Measurements from ENCODE around the gene EBF3. TPM values are rescaled to one million over a fixed set of nuclear protein-coding genes. Genes with fewer than 3 reads are reported as not detected.
A peak's percentile ranks its signal among the peaks of the same experiment; 100 is the strongest.

EBF3 gene
- total RNA-seq, 3 donors from 2014 or later = not detected

DNA sequence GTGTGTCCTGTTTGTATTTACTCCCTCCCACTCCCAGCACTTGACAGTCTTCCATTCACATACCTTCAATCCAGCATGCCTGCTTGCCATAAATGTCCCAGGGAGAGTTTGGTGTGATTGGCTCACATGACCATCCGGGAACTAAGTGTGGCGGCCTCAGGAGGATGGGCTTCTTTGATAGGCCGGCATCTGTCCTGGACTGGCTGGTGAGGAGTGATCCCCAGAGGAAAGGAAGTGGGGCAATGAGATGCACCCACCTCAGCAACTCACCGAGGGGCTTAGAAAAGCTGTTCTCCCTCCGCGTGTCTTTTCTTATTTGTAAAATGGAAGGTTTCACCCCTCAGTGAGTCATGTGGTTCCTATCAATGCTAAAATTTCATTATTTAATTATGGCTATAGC is 14.9 kb upstream of the EBF3 start:
- H3K36me3 Mint-ChIP-seq (ENCODE audit: insufficient read depth) = no peaks in the 10 kb centered on the region
- DNase-seq (no peak), ATAC-seq (no peak)
- H3K27me3 Mint-ChIP-seq (ENCODE audit: low read depth) = peaks cover 73% of the 10 kb centered on the region
- no peak overlapping the region for H3K4me3 Mint-ChIP-seq
- H3K4me1 Mint-ChIP-seq (ENCODE audit: low read depth) = no peaks in the 10 kb centered on the region
- peaks cover 17% of the 10 kb centered on the region for H3K9me3 Mint-ChIP-seq

DNA sequence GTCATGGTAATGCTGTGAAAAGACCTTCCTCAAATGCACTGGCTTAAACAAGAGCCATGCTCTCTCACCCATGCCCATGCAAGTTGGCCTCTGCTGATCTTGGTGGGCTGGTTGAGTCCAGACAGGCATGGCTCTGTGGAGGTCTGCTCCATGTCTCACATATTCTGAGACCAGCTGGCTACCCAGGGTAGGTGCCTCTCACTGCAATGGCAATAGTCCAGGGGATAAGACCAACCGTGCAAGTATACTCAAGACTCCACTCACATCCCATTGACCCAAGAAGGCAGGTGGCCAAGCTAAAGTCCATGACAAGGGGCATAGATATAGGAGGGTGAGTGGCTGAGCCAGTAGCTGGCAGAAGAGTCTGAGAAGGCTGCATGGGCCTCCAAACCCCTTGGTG is 14.2 kb upstream of the EBF3 start:
- H3K9me3 Mint-ChIP-seq = peaks cover 17% of the 10 kb centered on the region
- ATAC-seq (no peak), DNase-seq (no peak)
- peaks cover 71% of the 10 kb centered on the region for H3K27me3 Mint-ChIP-seq (ENCODE audit: low read depth)
- H3K4me3 Mint-ChIP-seq = no peak overlapping the region
- H3K4me1 Mint-ChIP-seq (ENCODE audit: low read depth) = no peaks in the 10 kb centered on the region
- no peaks in the 10 kb centered on the region for H3K36me3 Mint-ChIP-seq (ENCODE audit: insufficient read depth)

DNA sequence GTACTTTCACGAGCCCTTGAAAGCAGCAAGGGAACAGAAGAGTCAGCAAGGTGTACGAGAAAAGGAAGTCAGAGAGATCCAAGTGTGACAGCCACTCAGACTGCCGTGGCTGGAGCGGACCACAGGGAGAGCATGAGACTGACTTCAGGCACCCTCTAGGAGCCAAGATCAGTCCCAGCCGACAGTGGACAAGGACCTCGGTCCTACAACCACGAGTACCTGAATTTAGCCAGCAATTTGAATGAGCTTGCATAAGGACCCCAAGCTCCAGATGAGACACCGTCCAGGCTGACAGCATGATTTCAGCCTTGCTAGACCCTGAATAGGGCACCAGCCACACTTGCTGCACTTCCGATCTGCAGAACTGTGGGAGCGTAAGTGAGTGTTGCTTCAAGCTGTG is 13.7 kb upstream of the EBF3 start:
- peaks cover 67% of the 10 kb centered on the region for H3K27me3 Mint-ChIP-seq (ENCODE audit: low read depth)
- no peak for ATAC-seq
- peaks cover 12% of the 10 kb centered on the region for H3K9me3 Mint-ChIP-seq
- no peak for DNase-seq
- no peak overlapping the region for H3K4me3 Mint-ChIP-seq
- no peaks in the 10 kb centered on the region for H3K36me3 Mint-ChIP-seq (ENCODE audit: insufficient read depth)
- H3K4me1 Mint-ChIP-seq (ENCODE audit: low read depth) = no peaks in the 10 kb centered on the region

DNA sequence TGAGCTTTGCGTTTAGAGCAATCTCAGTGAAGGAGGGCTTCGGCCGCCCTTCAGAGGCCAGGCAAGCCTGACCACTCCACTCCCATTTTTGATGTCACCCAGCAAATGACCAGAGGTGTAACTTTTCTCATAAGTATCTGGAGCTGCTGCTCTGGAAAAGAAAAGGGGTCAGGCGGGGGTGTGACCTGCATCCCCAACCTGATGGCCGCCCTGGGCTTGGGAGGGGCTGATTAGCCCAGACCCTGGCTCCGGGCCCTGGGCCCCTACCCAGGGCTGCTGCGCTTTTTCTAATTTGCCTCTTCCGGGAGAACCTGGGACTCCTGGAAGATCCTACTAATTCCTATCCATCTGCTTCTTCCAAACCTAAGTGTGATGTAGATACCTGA is 9.6 kb upstream of the EBF3 start:
- Mint-ChIP-seq H3K4me1 (ENCODE audit: low read depth) (peaks cover 9% of the 10 kb centered on the region), H3K36me3 (ENCODE audit: insufficient read depth) (no peaks in the 10 kb centered on the region), H3K27me3 (ENCODE audit: low read depth) (peaks cover 75% of the 10 kb centered on the region), H3K9me3 (no peaks in the 10 kb centered on the region), H3K4me3 (no peak overlapping the region)
- DNase-seq = no peak
- ATAC-seq = no peak

DNA sequence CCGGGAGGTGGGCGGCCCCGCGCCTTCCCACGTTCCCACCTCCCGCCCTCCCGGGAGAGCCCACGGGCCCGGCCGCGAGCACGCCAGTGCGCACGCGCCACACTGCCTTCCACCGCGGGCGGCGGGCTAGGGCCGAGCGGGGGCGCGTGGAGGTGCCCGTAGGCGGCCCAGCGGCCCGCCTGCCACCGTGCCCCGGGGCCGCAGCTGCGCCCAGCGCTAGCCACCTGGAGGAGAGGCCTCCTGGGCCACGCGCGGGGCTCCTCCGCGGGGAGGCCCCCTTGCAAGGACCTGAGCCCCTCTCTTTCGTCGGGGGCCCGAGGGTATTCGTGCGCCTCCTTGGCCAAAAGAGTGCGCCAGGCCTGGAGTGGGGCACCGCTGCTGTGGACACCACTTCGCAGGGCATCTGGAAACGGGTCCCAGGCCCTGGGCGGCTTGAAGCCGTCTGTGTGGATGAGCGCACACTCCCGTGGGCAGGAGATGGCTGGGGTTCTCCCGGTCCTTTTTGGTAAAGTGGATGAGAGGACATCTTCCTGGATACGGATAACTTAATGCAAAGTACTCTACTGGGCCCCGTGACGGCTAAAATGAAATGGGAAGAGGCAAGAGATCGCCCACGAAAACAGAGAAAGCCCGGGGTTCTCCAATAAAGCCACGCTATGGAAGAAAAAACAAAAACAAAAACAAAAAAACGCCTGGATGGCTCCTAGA is 9.0 kb upstream of the EBF3 start:
- no peak overlapping the region for H3K4me3 Mint-ChIP-seq
- no peaks in the 10 kb centered on the region for H3K9me3 Mint-ChIP-seq
- no peak for ATAC-seq
- H3K4me1 Mint-ChIP-seq (ENCODE audit: low read depth) = peaks cover 9% of the 10 kb centered on the region
- no peak for DNase-seq
- no peaks in the 10 kb centered on the region for H3K36me3 Mint-ChIP-seq (ENCODE audit: insufficient read depth)
- peaks cover 73% of the 10 kb centered on the region for H3K27me3 Mint-ChIP-seq (ENCODE audit: low read depth)

DNA sequence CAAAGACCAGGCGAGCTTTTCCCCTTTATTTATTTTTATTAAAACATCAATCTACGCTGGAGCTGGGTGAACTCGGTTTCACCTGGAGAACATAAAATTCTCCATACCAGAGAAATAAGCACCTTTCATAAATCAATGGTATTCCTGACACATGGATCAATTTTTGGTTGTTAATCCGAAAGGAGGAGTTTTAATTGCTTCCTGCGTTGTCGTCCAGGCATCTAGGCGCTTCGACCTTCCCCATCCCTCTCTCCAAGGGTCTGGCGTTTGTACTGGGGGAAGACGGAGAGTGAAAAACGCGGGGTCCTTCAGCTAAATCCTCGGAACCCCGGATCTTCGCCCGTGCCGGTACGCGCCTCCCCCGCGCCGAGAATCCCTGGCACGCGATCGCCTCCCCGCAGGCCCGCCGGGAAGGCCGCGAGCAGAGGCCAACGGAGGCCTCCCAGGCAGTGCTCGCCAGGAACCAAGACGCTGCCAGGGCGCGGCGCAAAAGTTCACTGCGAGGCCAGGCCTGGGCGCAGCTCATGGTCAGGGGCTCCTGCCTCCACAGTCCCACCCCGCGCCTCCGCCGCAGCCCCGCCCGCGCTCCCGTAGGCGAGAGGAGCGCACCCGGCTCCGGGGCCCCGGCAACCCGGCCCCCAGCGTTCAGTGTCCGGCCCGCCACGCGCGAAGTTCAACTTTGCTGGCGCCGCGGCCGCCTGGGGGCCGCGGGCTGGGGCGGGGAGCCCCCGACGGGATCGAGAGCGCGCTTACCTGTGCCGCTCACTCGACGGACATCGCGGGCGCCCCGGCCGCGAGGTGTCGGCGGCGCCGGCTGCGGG is 8.3 kb upstream of the EBF3 start:
- H3K9me3 Mint-ChIP-seq = no peaks in the 10 kb centered on the region
- peaks cover 9% of the 10 kb centered on the region for H3K4me1 Mint-ChIP-seq (ENCODE audit: low read depth)
- ATAC-seq = no peak
- H3K27me3 Mint-ChIP-seq (ENCODE audit: low read depth) = peaks cover 73% of the 10 kb centered on the region
- no peaks in the 10 kb centered on the region for H3K36me3 Mint-ChIP-seq (ENCODE audit: insufficient read depth)
- peak overlapping the region; percentile 45 for H3K4me3 Mint-ChIP-seq
- no peak for DNase-seq

DNA sequence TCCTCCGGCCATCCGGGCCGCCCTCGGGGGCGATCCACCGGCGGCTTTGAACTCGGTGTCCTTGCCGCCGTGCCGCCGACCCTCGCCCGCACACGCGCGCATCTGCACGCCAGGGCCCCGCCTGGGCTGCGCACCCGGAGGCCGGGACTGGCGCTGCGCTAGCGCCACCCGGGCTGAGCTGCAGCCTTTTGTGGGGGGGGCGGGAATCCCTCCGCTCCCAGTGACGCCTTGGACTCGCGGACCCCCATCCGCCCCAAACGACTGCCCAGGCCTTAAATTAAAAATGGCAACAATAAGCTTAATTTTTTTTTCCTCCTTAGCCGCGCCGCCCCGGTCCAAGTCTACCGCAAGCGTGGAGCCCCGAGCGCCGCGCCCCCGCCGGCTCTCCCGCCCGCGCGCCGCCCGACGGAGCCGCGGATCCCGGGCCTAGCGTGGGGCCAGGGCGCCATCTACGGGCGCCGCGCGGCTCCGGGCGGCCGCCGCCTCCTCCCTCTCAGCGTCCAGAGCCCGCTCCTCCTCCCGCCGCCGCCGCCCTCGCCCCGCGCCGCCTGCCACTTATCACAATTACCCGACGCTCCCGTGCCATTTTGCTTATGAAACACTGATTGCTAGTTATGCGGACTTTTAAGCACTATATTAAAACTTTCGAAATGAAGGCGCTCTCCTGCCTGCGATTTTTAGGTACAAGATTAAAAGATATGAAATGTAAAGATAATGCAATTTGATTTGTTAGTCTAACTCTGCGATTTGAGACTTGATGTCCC is 7.5 kb upstream of the EBF3 start:
- Mint-ChIP-seq H3K4me1 (ENCODE audit: low read depth) (peaks cover 9% of the 10 kb centered on the region), H3K9me3 (no peaks in the 10 kb centered on the region), H3K27me3 (ENCODE audit: low read depth) (peaks cover 67% of the 10 kb centered on the region), H3K36me3 (ENCODE audit: insufficient read depth) (no peaks in the 10 kb centered on the region), H3K4me3 (peak overlapping the region; percentile 45)
- DNase-seq = no peak
- ATAC-seq = peak; percentile 74 to 79

DNA sequence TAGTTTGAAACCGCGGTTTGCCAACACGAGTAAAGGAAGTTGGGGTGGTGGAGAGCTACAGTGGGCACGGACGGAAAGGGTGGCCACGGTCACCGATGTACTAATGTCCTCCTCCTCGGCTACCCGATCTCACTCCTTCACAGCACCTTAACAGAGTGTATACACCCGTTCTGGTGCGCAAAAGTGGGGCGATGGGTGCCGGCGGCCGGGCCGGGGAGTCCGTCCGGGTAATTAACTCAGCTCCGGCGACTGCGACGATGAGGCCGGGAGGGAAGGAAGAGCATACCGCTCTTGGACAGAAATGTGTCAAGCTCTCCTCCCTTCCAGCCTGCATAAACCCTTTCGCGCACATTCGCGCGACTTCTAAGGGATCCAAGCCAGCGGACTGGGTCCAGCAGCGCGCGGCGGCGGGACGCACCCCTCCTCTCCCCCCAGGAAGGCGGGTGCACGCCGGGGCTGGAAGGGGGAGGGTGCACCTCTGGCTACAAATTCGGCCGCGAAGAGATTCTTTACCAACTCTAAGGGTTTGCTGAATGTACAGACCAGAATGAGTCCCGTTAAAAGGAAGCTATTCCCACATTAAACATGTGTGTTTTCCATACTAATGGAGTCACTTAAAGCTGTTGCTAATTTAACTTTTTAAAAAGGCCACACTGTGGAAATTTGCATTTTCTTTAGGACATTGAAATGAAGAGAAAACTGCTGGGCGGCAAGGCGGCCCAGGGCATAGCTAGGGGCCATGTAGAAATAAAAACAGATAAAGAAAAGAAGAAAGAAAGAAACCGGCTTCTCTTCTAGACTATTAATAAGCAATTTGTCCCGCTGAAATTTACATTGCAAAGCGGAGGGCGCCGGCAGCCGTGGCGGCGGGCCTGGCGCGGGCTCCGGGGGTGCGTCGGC is 6.6 kb upstream of the EBF3 start:
- H3K4me3 Mint-ChIP-seq = peak overlapping the region; percentile 16
- ATAC-seq = no peak
- no peaks in the 10 kb centered on the region for H3K9me3 Mint-ChIP-seq
- no peak for DNase-seq
- peaks cover 68% of the 10 kb centered on the region for H3K27me3 Mint-ChIP-seq (ENCODE audit: low read depth)
- peaks cover 9% of the 10 kb centered on the region for H3K4me1 Mint-ChIP-seq (ENCODE audit: low read depth)
- H3K36me3 Mint-ChIP-seq (ENCODE audit: insufficient read depth) = no peaks in the 10 kb centered on the region

DNA sequence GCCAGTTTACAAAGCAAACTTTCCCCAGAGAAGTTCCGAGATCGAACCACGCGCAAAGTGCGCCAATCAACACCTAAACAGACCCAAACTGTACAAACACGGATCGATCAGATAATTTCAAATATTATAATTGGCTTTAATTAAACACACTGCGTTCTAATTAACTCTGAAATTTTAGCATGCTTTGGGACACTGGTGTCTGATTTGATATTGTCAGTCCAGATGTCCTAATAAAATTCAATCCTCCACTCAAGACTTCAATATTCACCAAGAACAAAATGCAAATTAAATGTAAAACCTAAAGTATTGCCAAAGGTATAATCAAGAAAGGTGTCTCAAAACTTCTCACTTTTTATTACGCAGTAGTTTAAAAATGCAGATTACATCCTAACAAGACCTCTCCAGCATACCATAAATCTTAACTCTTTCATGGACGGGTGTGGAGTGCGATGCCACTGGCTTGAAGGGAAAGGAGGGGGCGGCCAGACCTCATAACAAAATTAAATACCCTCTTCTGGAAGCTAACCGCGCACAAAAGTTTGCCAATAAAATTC is 5.9 kb upstream of the EBF3 start:
- Mint-ChIP-seq H3K36me3 (ENCODE audit: insufficient read depth) (no peaks in the 10 kb centered on the region), H3K27me3 (ENCODE audit: low read depth) (peaks cover 67% of the 10 kb centered on the region), H3K4me3 (peak overlapping the region; percentile 16), H3K4me1 (ENCODE audit: low read depth) (peaks cover 9% of the 10 kb centered on the region), H3K9me3 (no peaks in the 10 kb centered on the region)
- ATAC-seq (no peak), DNase-seq (no peak)

DNA sequence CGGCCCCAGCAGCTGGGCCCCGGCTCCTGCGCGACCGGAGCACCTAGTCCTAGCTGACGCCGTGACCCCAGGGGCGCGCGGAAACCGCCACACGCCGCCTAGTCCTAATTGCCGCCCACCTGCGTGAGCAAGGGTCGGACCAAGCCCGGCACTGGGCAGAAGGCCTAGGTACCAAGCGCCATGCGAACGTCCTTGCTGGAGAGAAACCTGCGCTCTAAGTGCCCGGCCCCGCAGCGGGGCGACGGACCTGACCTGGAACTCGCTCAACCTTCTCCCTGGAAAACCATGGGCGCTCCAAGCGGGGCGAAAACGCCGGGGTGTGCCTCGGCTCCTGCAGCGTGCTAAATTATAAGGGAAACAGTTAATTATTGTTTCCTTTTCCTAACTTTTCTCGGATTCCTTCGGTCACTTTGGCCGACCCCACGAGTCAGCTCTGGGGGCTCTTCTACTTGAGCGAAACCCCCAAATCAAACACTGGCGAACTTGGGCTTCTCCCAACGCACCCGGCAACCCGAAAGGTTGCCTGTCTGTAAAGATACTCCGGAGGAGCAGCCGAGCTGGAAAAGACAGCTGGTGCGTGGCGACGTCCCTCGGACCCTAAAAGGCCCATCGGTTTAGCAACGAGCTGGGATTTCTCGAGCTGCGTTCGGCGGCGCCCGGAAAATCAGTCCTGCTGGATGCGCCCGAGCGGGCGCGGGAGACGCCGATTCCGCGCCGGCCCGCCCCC is 5.3 kb upstream of the EBF3 start:
- no peaks in the 10 kb centered on the region for H3K36me3 Mint-ChIP-seq (ENCODE audit: insufficient read depth)
- DNase-seq (no peak), ATAC-seq (no peak)
- peaks cover 11% of the 10 kb centered on the region for H3K4me1 Mint-ChIP-seq (ENCODE audit: low read depth)
- no peaks in the 10 kb centered on the region for H3K9me3 Mint-ChIP-seq
- peaks cover 63% of the 10 kb centered on the region for H3K27me3 Mint-ChIP-seq (ENCODE audit: low read depth)
- H3K4me3 Mint-ChIP-seq = no peak overlapping the region

DNA sequence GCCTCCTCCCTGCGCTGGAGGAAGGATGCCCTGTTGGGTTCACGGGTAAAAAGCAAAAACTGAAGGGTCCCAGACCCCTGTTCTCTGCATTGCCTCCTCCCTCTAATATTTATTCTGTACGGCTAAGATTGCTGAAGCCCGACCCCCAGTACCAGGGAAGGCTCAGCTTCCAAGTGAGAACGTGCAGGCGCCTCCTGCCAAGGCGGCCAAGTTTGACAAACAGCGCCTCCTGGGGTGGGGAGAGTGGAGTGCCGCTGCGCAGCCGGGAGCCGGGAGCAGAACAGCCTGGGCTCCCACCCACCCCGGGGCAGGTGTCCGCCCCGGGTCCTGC is 4.7 kb upstream of the EBF3 start:
- DNase-seq = no peak
- Mint-ChIP-seq H3K4me1 (ENCODE audit: low read depth) (peaks cover 11% of the 10 kb centered on the region), H3K4me3 (no peak overlapping the region), H3K36me3 (ENCODE audit: insufficient read depth) (no peaks in the 10 kb centered on the region), H3K27me3 (ENCODE audit: low read depth) (peaks cover 61% of the 10 kb centered on the region), H3K9me3 (no peaks in the 10 kb centered on the region)
- ATAC-seq = peak in 1 of 2 donors; percentile 27

DNA sequence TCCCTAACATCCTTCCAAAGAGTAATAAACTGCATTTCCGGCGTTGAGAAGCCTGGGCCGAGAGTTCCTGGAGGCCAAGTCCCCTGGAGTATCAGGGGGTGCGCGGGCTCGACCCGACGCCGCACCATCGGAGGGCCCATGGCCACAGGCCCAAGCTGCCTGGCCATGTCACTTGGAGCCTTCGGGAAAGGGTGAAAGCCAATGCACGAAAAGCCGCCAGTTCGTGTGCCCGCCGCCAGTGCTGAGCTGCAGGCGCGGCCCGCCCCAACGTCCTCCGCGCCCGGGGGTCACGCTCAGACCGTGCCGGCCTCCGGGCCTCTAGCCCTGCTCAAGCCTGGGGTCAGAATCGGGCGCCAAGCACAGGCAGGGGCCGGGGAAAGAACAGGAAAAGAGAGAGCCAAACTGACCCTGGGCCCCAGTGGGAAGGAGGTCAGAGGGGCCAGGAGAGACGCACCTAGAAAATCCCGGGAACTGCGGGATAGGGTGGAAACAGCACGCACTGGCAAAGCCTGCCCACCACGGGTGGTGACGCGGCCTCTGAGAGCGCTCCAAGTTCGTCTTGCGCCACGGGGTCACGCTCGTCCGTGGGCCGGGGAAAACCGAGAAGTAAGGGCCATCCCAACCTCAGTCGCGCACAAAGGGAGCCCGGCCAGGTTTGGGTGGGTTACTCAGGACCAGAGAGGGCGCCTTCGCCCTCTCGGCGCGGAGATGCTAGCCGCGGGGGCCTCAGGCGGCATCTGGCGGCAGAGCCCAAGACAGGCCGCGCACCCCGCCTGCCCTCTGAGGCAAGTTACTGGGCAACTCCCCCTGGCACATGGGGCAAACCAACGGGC is 4.2 kb upstream of the EBF3 start:
- H3K4me3 Mint-ChIP-seq = no peak overlapping the region
- H3K27me3 Mint-ChIP-seq (ENCODE audit: low read depth) = peaks cover 58% of the 10 kb centered on the region
- DNase-seq (no peak), ATAC-seq (no peak)
- peaks cover 12% of the 10 kb centered on the region for H3K4me1 Mint-ChIP-seq (ENCODE audit: low read depth)
- H3K9me3 Mint-ChIP-seq = no peaks in the 10 kb centered on the region
- no peaks in the 10 kb centered on the region for H3K36me3 Mint-ChIP-seq (ENCODE audit: insufficient read depth)
